IPS-15b (cell line): ENCODE results near the gene PDE3B.
A peak's percentile ranks its signal among the peaks of the same experiment; 100 is the strongest.
"Not testable (repeated sequence)": the region's sequence is repeated elsewhere in the genome, so short reads cannot be mapped to it uniquely, and the experiment has no call there.

Experiments
- H3K27me3 ChIP-seq: one replicate; pipeline ENCODE4 v1.6.1; 2013; ENCODE audit warnings: low read length; ENCODE audit not compliant: control insufficient read depth, insufficient read depth
- H3K36me3 ChIP-seq: one replicate; pipeline ENCODE4 v1.6.1; 2013; ENCODE audit warnings: low read length; ENCODE audit not compliant: control insufficient read depth, insufficient read depth
- H3K4me1 ChIP-seq: one replicate; pipeline ENCODE4 v1.6.1; 2013; ENCODE audit warnings: mild to moderate bottlenecking, low read length; ENCODE audit not compliant: control insufficient read depth, insufficient read depth
- H3K4me3 ChIP-seq: one replicate; pipeline ENCODE4 v1.5.1; 2013; ENCODE audit warnings: low read depth, low read length
- H3K9ac ChIP-seq: one replicate; pipeline ENCODE4 v1.6.1; 2013; ENCODE audit warnings: low read depth, mild to moderate bottlenecking, low read length
- H3K9me3 ChIP-seq: one replicate; pipeline ENCODE4 v1.6.1; 2013; ENCODE audit warnings: mild to moderate bottlenecking, low read length; ENCODE audit not compliant: control insufficient read depth, insufficient read depth

PDE3B gene

GRCh38 chr11:14642873-14643696, 519 bp upstream of the PDE3B start:
- no peak overlapping the region for H3K9ac ChIP-seq
- H3K27me3 ChIP-seq = peaks cover 43% of the 10 kb centered on the region
- no peaks in the 10 kb centered on the region for H3K36me3 ChIP-seq
- peak overlapping the region; percentile 78 for H3K4me3 ChIP-seq
- H3K4me1 ChIP-seq = peaks cover 2% of the 10 kb centered on the region
- H3K9me3 ChIP-seq = no peaks in the 10 kb centered on the region

GRCh38 chr11:14644226-14645014, 816 bp downstream of the PDE3B start:
- Histone ChIP-seq H3K27me3 (peaks cover 43% of the 10 kb centered on the region), H3K36me3 (no peaks in the 10 kb centered on the region), H3K4me3 (peak overlapping the region; percentile 78), H3K9ac (peak overlapping the region; percentile 51), H3K4me1 (peaks cover 2% of the 10 kb centered on the region), H3K9me3 (no peaks in the 10 kb centered on the region)

GRCh38 chr11:14645015-14645912, 1.7 kb downstream of the PDE3B start:
- Histone ChIP-seq H3K9ac (no peak overlapping the region), H3K4me1 (peaks cover 2% of the 10 kb centered on the region), H3K9me3 (no peaks in the 10 kb centered on the region), H3K4me3 (peak overlapping the region; percentile 78), H3K36me3 (no peaks in the 10 kb centered on the region), H3K27me3 (peaks cover 43% of the 10 kb centered on the region)

GRCh38 chr11:14645985-14646900, 2.6 kb downstream of the PDE3B start:
- no peak overlapping the region for H3K4me3 ChIP-seq

GRCh38 chr11:14650064-14650463, 6.5 kb downstream of the PDE3B start:
- Histone ChIP-seq H3K9me3 (no peaks in the 10 kb centered on the region), H3K27me3 (peaks cover 21% of the 10 kb centered on the region), H3K4me3 (no peak overlapping the region), H3K9ac (no peak overlapping the region), H3K4me1 (peaks cover 2% of the 10 kb centered on the region), H3K36me3 (no peaks in the 10 kb centered on the region)

More at GRCh38 chr11:14645985-14646900, 2.6 kb downstream of the PDE3B start:
- no peaks in the 10 kb centered on the region for H3K36me3 ChIP-seq
- peaks cover 2% of the 10 kb centered on the region for H3K4me1 ChIP-seq
- no peaks in the 10 kb centered on the region for H3K9me3 ChIP-seq
- H3K9ac ChIP-seq = no peak overlapping the region
- H3K27me3 ChIP-seq = peaks cover 43% of the 10 kb centered on the region

- no peaks in the 10 kb centered on the region for H3K9me3 ChIP-seq
- no peak overlapping the region for H3K4me3 ChIP-seq
- H3K9ac ChIP-seq = no peak overlapping the region
- H3K4me1 ChIP-seq = no peaks in the 10 kb centered on the region
- H3K36me3 ChIP-seq = no peaks in the 10 kb centered on the region
- no peaks in the 10 kb centered on the region for H3K27me3 ChIP-seq
These were observed 9.5 kb downstream of the PDE3B start for GRCh38 chr11:14653090-14653489.

- Histone ChIP-seq H3K4me3 (no peak overlapping the region), H3K4me1 (no peaks in the 10 kb centered on the region), H3K27me3 (no peaks in the 10 kb centered on the region), H3K9me3 (no peaks in the 10 kb centered on the region), H3K36me3 (no peaks in the 10 kb centered on the region), H3K9ac (no peak overlapping the region)
These were observed 11.8 kb downstream of the PDE3B start for GRCh38 chr11:14655435-14655834.

GRCh38 chr11:14656536-14657457, 13.2 kb downstream of the PDE3B start:
- H3K9ac ChIP-seq = no peak overlapping the region
- no peaks in the 10 kb centered on the region for H3K9me3 ChIP-seq
- H3K4me3 ChIP-seq = no peak overlapping the region
- no peaks in the 10 kb centered on the region for H3K27me3 ChIP-seq
- peaks cover 3% of the 10 kb centered on the region for H3K36me3 ChIP-seq
- H3K4me1 ChIP-seq = no peaks in the 10 kb centered on the region

GRCh38 chr11:14657841-14658240, 14.2 kb downstream of the PDE3B start:
- H3K27me3 ChIP-seq = no peaks in the 10 kb centered on the region

GRCh38 chr11:14664926-14665325, 21.3 kb downstream of the PDE3B start:
- not testable (repeated sequence) for H3K36me3 ChIP-seq, H3K27me3 ChIP-seq, H3K4me1 ChIP-seq, H3K4me3 ChIP-seq, H3K9me3 ChIP-seq, H3K9ac ChIP-seq

More at GRCh38 chr11:14657841-14658240, 14.2 kb downstream of the PDE3B start:
- H3K36me3 ChIP-seq = peaks cover 3% of the 10 kb centered on the region
- no peak overlapping the region for H3K9ac ChIP-seq
- H3K4me3 ChIP-seq = no peak overlapping the region
- no peaks in the 10 kb centered on the region for H3K9me3 ChIP-seq
- no peaks in the 10 kb centered on the region for H3K4me1 ChIP-seq
